DMS153 (cell line): Measurements from ENCODE around the gene CHRDL2.

ENCODE experiments used
- DNase-seq: peaks from one replicate; lab custom pipeline; 2025; lab: John Stamatoyannopoulos, UW

CHRDL2 gene

DNA sequence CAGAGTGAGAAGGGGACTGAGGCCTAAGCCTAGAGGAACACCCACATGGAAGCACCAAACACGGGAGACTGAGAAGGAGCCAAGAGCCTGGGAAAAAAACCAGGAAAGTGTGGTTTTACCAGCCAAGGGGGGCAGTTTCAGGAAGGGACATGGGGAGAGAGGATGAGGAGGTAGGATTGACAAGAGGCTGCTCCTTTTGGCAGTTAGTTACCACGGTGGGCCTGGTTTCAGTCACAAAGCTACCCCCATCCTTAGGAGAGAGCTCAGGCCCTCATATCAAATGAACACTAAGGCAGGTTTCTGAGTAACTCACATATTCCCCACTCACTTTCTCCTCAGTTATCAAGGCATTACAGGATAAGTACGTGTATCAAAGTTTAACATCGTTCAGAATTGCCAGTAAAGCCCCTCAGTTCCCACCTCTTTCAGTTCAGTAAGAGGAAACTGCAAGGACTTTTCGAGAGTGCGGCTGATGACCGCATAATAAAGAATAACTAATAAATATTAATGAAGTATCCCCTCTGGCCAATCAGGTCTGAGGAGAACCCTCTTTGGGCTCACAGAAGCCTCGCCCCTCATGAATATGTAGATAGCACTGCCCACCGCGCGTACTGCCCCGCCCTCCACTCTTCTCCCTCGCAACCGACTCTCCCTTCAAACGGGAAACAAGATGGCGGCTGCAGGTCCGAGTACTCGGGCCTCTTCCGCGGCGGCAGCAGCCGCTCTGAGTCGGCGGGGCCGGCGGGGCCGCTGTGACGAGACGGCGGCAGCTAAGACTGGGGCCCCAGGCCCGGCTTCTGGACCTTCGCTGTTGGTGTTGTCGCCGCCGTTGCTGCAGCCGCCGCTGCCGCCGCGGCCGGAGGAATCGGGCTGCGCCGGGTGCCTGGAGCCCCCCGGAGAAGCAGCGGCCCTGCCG lies 17.2 kb upstream of the CHRDL2 start, which contains the start of gene RNF169:
Gene RNF169, plus strand, starts transcription at position 639 of the 916 bp plus-strand sequence. Its CDS starts 32 bp downstream, at position 671.
- peak; percentile 96 for DNase-seq

DNA sequence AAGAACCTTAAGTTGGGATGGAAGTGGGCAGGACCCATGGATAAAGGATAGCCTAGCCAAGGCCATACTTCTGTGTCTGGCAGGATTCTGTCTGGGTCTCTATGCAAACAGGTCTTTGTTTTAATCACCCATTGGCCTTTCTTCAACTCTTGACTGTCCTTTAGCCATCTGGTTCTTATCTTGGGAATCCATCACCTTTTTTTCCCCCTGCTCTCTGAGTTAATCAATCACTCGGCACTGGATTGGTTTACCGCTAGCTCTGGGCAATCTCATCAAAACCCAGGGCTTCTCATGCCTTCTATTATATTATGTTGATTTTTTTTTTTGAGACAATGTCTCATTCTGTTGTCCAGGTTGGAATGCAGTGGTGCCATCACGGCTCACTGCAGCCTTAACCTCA lies 15.6 kb upstream of the CHRDL2 start:
- DNase-seq = no peak

DNA sequence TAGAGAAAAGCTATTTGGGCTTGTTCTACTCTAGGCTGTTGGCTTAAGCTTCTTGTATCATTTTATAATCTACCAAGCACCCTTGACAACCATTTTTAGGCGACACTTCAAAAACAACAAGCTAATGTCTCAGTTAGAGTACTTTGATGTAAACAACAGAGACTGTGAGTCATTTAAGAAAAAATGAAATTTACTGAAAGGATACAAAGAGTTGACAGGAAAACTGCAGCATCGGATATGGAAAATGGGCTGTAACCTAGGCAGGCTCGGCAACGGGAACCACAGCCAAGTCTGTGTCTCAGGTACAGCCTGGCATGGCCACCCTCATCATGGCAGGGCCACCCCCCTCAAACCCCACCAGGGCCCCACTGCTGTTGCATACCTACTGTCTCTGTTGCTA lies 13.1 kb upstream of the CHRDL2 start:
- no peak for DNase-seq

DNA sequence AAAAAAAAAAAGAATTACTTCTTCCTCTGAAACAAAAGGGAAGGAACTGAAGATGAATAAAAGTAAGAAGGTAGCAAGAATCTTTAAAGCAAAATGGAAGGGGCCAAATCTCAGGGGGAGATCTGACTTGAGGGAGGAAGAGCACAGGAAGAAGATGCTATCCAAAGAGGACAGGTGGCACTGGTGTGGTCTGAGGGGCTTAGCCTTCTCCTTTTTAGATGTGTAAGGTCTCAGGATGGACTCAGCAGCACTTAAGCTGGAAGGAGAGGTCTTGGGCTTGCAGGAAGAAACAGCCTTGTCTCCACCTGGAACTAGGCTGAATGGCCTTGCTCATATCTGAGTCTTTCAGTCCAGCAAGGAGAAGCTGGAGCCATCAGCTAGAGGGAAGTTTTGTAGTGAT lies 12.4 kb upstream of the CHRDL2 start:
- no peak for DNase-seq

DNA sequence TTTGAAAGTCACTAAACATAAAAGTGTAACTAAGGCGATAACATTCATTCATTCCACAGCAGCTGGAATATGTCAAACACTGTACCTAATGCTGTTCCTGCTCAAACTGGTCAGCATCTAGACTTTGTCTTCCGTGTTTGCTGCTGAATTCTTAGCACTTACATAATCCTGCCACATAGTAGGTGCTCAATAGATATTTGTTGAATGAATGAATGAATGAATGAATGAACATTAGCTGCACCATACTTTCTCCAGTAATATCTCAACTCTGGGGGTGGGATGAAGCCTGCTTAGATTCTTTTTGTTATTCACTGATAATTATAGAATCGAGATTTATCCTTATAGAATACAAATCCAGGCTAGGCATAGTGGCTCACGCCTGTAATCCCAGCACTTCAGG lies 10.8 kb upstream of the CHRDL2 start:
- DNase-seq = no peak

DNA sequence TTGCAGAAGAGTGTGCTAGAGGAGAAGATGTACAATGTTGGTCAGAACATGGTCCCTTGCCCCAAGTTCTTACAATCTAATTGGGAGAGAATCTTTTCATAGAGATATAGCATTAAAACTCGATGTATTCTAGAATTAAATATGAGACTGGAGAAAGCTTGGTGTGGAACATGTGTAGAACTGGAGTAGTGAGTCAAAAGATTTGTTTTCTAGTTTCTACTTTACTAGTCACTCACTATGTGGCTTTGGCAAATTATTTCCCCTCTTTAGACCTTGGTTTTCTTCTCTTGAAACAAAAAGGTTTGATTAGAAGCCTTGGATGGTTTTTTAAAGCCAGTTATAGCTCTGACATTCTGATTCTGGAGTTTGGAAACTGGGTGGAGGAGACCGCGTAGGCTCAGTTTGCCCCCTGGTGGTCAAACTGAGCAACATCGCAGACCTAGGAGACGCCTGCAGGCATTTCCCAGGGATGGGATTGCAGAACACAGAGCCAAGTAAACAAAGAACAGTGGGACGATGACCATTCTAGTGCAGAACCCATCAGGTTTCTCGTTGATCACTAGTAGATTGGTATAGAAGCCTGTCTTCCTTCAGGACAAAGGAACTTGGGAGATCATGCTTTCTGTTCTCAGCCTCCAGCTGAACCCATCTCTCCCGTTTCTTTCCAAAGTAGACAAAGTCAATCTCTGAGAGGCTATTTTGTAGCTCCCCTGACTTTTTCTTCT lies 8.5 kb upstream of the CHRDL2 start:
- DNase-seq = no peak

DNA sequence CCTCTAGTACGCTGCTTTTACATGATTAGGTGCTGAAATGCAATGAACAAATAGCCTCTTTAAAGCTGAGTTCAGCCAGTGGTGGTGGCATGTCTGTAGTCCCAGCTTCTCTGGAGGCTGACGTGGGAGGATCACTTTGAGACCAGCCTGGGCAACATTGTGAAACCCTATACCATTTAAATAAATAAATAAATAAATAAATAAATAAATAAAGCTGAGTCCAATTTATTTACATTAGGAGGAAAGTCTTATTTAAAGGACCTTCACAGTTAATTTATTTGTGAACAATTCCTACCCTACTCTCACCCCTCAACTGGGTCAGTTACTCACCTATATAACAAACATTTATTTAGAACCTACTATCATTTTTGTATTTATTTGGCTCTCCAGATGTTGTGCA lies 4.8 kb upstream of the CHRDL2 start:
- no peak for DNase-seq

DNA sequence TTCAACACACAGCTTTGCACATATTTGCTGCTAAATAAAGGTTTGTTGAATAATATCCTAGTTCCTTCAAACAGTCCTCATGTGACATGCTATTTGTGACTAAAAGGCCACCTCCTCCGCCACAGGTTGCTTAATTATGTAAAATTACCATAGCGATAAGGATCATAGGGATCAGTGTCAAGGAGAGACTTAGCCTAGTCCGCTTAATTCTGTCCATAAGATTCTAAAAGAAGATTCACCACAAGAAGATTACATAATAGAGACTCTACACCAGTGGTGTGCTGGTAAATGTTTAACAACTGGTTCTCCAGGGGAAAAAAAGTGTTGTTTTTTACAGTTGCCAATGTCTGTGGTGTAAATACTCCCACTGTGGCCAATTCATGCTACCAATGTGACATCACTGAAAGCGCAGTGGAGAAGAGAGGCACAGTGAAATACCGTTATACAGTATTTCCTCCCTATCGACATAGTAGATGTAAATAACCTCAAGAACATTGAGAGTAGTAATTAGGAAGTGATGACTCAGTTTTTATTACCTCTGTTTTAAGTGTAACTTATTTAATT lies 4.2 kb upstream of the CHRDL2 start:
- no peak for DNase-seq

DNA sequence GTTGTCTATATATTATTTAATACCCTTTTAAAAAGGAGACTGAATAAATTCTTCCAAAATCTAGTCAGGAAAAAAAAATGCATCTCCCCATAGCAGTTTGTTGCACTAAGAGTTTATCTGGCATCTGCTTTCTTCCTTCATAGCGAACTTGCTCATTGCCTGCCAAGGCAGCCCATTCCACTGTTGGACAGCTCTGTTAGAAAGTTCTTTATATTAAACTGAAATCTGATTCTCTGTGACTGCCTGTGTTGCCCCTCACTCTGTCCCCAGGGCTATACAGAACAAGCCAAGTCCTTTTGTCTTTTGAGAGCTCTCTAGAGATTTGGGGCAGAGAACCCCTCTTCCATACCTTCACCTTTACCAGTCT lies 3.3 kb upstream of the CHRDL2 start:
- no peak for DNase-seq

DNA sequence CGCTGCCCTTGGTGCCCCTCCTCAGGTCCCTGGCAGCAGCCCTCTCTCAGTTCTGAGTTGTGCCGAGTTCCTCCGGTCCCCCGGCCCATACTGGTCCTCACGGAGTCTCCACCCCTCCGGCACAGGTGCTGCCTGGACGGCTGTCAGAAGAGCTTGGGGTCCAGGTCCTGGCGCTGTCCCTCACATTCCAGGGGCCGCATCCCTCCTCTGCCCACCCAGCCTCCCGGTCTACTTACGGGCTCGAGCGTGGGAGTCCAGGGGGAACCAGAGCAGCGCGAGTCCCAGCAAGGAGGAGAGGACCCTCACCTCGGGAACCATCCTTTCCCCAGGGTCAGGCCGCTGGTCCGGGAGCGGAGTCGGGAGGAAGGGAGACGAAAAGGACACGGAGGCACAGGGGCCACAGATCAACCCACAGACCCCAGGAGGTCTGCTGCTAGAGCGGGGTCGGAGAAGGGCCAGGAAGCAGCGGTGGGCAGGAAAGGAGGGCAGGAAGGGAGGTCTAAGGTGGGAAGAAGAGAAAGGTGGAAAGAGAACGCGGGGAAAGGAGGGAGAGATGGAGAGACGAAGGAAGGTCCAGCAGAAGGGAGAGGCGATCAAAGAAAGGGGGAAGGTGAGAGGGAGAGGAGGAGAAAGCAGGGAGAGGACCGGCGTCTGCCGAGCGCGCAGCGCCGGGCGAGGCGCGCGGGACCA lies 510 bp downstream of the CHRDL2 start:
- no peak for DNase-seq

DNA sequence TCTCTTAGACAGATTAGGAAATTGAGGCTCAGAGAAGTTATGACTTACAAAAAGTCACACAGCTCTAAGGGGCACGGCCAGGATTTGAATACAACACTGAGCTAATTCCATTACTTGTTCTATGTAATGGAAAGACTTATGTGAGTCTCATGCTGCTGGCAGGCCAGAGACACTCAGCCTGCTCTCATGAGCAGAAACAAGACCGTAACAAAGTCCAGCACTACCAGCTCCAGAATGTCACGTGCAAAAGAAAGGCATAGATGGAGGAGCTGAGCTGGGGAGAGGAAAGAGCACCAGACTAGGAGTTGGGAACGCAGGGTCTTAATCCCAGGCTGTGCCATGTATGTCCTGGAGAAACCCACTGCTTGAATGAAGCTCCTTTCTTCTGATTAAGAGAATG lies 1.8 kb downstream of the CHRDL2 start:
- DNase-seq = no peak

DNA sequence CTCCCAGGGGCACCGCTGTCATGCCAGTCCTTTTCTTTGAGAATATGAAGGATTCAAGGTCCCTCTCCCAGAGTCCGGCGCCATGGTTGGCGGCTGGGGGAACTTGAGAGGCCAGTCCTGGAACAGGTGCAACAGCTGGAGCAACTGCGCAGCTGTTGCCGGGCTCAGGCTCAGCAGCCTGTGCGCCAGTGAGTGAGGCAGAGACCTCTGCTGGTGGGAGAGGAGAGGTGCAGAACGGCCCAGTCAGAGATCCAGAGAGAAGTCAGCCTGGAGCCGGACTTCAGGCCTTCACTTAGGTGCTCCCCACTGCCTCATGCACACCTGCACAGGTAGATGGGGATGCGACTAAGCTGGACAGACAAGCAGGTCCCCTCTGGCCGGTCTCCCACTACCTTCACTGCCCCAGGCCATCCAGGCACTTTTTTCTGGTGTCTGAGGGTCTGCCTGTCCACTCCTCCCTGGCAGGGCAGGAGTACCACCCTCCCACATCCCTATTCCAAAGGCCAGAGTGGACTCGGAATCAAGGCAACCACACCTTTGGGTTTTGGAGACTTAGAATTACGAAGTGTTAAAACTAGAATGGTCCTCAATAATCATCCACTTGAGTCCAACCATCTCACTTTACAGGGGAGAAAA lies 4.6 kb downstream of the CHRDL2 start:
- peak; percentile 34 for DNase-seq

DNA sequence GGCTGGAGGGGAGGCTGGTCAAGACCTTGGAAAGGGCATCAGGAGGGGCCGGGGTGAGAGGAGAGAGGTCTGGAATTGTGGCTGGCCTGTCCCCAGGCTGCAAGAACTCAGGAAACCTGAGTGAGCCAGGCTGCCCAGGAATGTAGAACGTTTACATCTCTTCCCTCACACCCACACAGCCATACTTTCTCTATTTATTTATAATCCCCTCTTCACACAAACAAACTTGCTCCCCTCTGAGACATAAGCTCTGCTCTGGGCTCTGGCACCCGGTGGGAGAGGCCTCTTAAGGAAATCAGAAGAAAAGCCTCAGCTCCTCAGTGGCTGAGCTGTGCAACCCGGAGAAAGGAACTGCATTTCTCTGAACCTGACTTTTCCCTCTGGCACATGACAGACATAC lies 5.5 kb downstream of the CHRDL2 start:
- no peak for DNase-seq

DNA sequence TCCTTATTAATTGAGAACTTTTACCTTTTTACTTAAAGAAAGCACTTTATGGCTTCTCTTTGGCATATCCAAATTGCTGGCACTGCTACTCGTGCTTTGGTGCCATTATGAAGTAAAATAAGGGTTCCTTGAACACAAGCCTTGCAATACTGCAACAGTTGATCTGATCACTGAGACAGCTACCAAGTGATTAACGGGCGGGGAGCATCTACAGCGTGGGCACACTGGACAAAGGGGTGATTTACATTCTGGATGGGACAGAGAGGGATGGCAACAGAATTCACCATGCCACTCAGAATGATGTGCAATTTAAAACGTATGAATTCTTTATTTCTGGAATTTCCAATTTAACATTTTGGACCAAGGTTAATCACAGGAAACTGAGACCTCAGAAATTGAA lies 7.7 kb downstream of the CHRDL2 start:
- no peak for DNase-seq

DNA sequence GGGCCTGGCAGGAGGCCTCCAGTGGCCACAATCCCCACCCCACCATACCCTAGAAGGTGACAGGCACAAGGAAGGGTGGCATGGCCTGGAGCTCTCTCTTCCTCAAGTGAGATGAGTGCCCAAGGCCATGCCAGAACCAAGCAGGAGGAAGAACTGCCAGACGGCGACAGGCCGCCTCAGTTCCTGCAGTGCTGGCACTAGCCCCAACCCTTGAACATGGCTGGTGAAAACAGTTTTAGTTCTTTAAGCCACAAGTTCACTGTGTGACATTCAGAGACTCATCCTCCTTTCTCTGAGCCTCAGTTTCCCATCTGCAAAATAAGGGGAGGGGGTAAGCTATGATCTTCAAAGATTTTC lies 9.8 kb downstream of the CHRDL2 start:
- DNase-seq = no peak

DNA sequence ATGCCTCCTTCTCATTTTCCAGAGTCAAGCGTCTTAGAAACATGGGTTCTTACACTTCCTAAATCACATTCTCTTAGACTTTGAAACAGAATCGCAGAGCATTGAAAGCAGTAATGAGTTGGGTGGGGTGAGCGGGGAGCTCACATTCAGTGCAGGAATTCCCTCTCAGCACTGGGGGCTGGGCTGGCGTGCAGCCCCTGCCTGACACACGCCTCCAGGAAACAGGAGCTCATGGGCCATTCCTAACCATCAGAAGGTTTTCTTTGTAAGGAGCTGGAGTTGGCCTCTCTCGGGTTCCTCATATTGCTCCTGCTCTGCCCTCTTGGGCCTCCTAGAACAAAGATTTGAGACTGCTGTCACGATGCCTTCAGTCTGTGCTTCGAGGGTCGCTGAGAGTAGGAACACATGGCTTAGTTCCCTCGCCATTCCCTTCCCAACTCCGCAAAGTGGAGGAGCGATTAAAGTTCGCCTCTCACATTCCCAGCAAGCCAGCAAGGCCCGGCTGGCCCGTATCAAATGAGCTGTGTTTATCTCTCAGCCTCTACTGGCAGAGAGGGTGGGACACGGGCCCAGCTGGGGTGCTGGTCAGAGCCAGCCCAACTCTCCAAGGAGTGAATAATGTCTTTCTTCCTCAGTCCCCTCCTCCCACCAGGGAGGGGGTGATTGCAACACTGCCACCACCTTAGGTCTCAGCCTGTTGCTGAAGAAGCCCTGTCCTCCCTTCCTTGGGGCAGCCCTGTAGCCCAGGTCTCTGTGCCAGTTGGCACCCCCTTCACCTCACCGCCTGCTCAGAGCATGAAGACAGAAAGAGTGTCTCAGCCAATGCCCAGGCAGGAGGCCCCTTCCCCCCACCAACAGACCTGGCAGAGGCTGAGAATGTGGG lies 10.4 kb downstream of the CHRDL2 start:
- no peak for DNase-seq

DNA sequence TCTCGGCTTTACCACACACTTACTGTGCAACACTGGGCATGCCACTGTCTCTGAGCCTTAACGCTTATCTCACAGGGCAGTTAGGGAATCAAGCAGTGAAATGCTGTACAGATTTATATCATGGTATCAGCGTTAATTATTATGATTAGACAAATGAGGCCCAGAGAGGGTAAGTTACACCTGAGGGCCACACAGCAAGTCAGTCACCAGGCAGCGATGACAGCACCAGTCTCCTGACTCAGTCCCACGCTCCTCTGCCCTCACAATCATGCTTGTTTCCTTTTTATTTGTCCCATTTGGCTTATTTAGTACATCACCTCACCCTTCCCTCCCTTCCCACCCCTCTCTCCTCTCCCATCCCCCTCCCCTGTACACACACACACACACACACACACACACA lies 12.2 kb downstream of the CHRDL2 start:
- no peak for DNase-seq

DNA sequence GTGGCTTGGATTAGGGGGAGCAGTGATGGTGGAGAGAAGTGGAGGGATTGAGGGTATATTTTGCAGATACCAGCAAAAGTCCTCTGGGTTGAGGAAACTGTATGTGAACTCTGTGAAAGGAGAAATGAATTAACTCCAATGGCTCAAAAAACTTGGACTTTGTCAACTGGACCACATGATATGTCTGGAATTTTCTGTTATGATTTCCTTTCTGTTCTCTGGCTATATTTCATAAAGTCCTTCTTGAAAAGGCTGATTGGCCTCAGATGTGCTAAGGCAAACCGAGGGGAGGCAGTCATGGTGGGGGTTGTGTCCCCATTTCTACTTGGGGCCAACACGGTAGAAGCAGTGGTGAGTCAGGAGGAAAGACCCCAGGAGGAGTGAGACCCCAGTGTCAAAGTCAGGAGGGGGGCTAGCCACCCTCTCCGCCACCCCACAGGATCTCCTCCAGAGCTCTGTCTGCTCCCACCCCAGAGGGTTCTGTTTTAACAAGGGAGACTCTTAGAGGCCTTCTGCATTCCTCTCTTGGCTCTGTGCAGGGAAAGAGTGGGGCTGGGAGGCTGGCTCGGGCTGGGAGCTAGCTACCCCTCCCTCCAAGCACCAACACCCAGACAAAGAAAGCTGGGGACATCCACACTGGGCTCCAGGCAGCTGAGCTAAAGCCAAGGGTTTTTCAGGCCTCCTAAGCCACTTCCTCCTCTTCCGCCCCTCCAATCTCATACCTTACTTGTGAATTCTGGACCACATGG lies 13.8 kb downstream of the CHRDL2 start:
- DNase-seq = no peak

DNA sequence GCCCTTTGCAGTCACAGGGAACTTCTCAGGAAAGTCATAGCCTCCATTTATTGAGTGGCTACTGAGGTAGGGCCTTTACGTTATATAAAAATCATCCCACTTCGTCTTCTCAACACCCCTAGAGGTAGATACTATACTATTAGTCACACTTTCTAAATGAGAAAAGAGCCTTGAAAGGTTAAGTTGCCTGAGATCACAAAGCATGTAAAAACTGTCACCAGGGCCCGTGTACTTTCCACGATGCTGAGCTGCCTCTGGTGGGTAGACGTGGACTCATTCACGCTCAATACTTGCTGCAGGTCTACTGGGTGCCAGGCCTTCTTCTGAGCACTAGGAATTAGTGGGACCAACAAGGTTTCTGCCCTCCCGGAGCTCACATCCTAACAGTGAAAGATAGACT lies 16.3 kb downstream of the CHRDL2 start:
- no peak for DNase-seq

DNA sequence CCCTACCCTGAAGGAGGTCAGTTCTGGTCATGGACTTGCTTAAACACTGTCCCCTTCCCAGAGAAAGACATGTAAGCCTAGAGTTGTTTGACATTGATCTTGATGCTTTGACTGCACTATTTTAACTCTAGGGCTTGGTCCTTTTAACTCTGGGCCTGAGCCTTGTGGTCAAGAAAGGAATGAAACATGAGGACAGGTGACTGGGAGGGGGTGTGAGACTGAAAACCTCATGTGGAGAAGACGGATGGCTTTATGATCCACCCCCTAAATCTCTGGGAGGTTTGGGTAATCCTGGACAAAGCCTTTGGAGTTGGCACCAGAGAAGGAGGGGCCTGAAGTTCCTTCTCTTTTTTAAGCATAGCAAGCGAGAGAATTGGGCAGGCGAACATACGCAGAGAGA lies 17.5 kb downstream of the CHRDL2 start:
- no peak for DNase-seq
